Astrocyte of the cerebellum (primary cell): ENCODE data around the gene FKBP14.

Experiments
- DNase-seq: peaks from one replicate; pipeline ENCODE4 v3.0.0-alpha.2; 2011; ENCODE audit warnings: low read depth
- H3K4me3 ChIP-seq: 2 replicates; pipeline ENCODE4 v1.5.1; 2011; ENCODE audit warnings: mild to moderate bottlenecking, low read depth, low read length, moderate library complexity
- in situ Hi-C: cut with HindIII; loops from 2 replicates; pipeline ENCODE4 v1.10.0; 2017; ENCODE audit warnings: low sequenced_read_pairs
- TF ChIP-seq, protein P1 (sequence below): IDR thresholded peaks from 2 replicates; pipeline ENCODE4 v1.5.1; 2012; ENCODE audit warnings: low read length, low read depth, moderate library complexity, mild to moderate bottlenecking; ENCODE audit errors: missing control alignments

FKBP14 gene

GRCh38 chr7:30001998-30002397, 24.5 kb downstream of the FKBP14 start:
- no peak for DNase-seq
- no peak overlapping the region for H3K4me3 ChIP-seq
- TF ChIP-seq, protein P1, sequence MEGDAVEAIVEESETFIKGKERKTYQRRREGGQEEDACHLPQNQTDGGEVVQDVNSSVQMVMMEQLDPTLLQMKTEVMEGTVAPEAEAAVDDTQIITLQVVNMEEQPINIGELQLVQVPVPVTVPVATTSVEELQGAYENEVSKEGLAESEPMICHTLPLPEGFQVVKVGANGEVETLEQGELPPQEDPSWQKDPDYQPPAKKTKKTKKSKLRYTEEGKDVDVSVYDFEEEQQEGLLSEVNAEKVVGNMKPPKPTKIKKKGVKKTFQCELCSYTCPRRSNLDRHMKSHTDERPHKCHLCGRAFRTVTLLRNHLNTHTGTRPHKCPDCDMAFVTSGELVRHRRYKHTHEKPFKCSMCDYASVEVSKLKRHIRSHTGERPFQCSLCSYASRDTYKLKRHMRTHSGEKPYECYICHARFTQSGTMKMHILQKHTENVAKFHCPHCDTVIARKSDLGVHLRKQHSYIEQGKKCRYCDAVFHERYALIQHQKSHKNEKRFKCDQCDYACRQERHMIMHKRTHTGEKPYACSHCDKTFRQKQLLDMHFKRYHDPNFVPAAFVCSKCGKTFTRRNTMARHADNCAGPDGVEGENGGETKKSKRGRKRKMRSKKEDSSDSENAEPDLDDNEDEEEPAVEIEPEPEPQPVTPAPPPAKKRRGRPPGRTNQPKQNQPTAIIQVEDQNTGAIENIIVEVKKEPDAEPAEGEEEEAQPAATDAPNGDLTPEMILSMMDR = no peak
- in situ Hi-C loops = no loop called here

DNA sequence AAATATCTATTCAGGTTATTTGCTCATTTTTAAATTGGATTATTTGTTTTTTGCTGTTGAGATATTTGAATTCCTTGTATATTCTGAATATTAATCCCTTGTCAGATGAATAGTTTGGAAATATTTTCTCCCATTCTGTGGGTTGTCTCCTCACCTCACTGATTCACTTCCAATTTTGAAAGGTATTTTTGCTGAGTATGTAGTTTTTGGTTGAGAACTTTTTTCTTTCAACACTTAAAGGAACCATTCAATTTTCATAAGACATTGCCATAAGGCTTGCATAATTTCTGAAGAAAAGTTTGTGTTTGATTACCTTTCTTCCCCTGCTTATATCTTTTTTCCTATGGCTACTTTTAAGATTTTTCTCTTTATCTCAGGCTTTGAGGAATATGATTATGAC, 28.0 kb downstream of the FKBP14 start:
- no peak overlapping the region for H3K4me3 ChIP-seq
- no peak for DNase-seq
- TF ChIP-seq, protein P1 = no peak
- in situ Hi-C loops = no loop called here

DNA sequence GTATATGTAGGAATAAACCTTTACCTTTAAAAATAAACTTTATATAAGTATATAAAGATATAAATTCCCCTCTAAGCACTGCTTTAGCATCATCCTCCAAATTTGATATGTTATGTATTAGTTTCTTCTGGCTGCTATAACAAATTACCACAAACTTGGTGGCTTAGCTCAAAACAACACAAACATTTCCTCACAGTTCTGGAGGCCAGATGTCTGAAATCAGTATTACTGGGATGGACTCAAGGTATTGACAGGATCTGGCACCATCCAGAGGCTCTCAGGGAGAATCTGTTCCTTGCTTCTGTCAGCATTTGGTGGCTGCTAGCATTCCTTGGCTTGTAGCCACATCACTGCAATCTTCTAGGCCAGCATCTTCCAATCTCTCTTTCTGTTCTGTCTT, 30.2 kb downstream of the FKBP14 start:
- no peak for DNase-seq
- TF ChIP-seq, protein P1 = no peak
- in situ Hi-C loops = no loop called here

GRCh38 chr7:29995652-29996051, 30.9 kb downstream of the FKBP14 start:
- TF ChIP-seq, protein P1 = no peak
- DNase-seq = no peak
- no peak overlapping the region for H3K4me3 ChIP-seq
- in situ Hi-C loops = no loop called here

More for the DNA sequence above, 30.2 kb downstream of the FKBP14 start:
- H3K4me3 ChIP-seq = no peak overlapping the region

GRCh38 chr7:29993140-29993539, 33.4 kb downstream of the FKBP14 start:
- TF ChIP-seq, protein P1 = no peak
- H3K4me3 ChIP-seq = no peak overlapping the region
- DNase-seq = no peak
- in situ Hi-C loops = no loop called here

DNA sequence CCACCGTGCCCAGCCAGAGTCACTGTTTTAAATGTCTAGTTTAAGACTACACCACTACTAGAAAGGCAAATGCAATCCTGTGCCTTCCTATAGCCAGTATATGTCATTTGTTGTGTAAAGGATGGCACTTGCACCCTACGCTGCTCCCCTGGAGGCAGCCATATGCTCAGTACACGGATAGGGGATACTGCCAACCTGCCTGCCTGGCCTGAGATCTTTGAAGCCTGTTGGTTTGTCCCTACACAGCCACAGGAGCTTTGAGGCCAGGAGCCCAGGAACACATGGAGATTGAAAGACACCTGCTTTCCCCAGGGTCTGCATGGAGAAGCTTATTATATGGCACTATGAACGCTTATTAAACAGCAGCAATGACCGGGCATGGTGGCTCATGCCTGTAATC, 34.6 kb downstream of the FKBP14 start:
- no peak for DNase-seq
- TF ChIP-seq, protein P1 = no peak
- H3K4me3 ChIP-seq = no peak overlapping the region
- in situ Hi-C loops = no loop called here

DNA sequence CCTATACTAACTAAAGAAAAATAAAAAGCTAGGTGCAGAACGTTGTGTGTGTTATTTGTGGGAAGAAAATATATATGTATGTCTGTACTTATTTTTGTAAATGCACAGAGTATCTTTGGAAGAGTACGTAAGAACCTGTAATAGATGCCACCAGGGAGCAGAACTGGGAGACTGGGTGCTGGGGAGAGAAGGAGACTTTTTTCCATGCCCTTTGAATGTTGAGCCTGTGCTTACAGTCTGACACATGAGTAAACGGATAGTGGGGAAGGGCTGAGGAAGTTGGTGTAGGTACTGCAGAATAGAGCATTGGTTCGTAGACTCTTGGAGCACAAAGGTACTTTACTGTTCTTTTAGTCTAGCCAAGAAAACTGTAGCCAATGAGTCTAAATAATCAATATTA, 35.6 kb downstream of the FKBP14 start:
- in situ Hi-C loops = no loop called here
- no peak for DNase-seq
- H3K4me3 ChIP-seq = no peak overlapping the region
- TF ChIP-seq, protein P1 = no peak
